Measurements from ENCODE around the gene INTS7. TPM values are rescaled to one million over a fixed set of nuclear protein-coding genes. Genes with fewer than 3 reads are reported as not detected.
"Not testable (repeated sequence)": the region's sequence is repeated elsewhere in the genome, so short reads cannot be mapped to it uniquely, and the experiment has no call there.

Gene INTS7
- total RNA-seq, 1 donor from 2014 or later = 15.8 TPM

GRCh38 chr1:211978596-211978995 lies 56.8 kb downstream of the INTS7 start:
- no peak for DNase-seq

GRCh38 chr1:211975152-211975941 lies 60.0 kb downstream of the INTS7 start:
- DNase-seq = no peak

- DNase-seq = no peak
Observed at GRCh38 chr1:211973541-211973940, 61.8 kb downstream of the INTS7 start.

- no peak for DNase-seq
Observed at GRCh38 chr1:211968200-211968834, 67.0 kb downstream of the INTS7 start.

- no peak for DNase-seq
Observed at GRCh38 chr1:211967704-211968103, 67.7 kb downstream of the INTS7 start.

- no peak for DNase-seq
Observed at GRCh38 chr1:211965108-211965805, 70.1 kb downstream of the INTS7 start.

- DNase-seq = no peak
Observed at GRCh38 chr1:211959680-211960079, 75.7 kb downstream of the INTS7 start.

GRCh38 chr1:211959221-211959620 lies 76.1 kb downstream of the INTS7 start:
- no peak for DNase-seq

GRCh38 chr1:211954028-211954427 lies 81.3 kb downstream of the INTS7 start:
- not testable (repeated sequence) for DNase-seq

GRCh38 chr1:211953543-211953942 lies 81.8 kb downstream of the INTS7 start:
- DNase-seq = not testable (repeated sequence)

GRCh38 chr1:211952299-211952698 lies 83.1 kb downstream of the INTS7 start:
- DNase-seq = no peak

GRCh38 chr1:211951856-211952255 lies 83.5 kb downstream of the INTS7 start:
- no peak for DNase-seq

- no peak for DNase-seq
Observed at GRCh38 chr1:211948377-211948776, 87.0 kb downstream of the INTS7 start.

- DNase-seq = no peak
Observed at GRCh38 chr1:211947396-211948295, 87.7 kb downstream of the INTS7 start.

- no peak for DNase-seq
Observed at GRCh38 chr1:211944733-211945500, 90.4 kb downstream of the INTS7 start.

GRCh38 chr1:211942583-211942982 lies 92.8 kb downstream of the INTS7 start:
- DNase-seq = no peak

GRCh38 chr1:211939876-211940468 lies 95.4 kb downstream of the INTS7 start:
- no peak for DNase-seq

- no peak for DNase-seq
Observed at GRCh38 chr1:211938561-211938997, 96.8 kb downstream of the INTS7 start.

- not testable (repeated sequence) for DNase-seq
Observed at GRCh38 chr1:211937422-211937821, 97.9 kb downstream of the INTS7 start.

- DNase-seq = no peak
Observed at GRCh38 chr1:211935448-211935970, 99.8 kb downstream of the INTS7 start.

Data from skin of body (tissue), 2 donors.